Subcutaneous adipose tissue (tissue), 4 donors: ENCODE data around the gene DAD1. TPM values are rescaled to one million over a fixed set of nuclear protein-coding genes. Genes with fewer than 3 reads are reported as not detected.

Source experiments
- total RNA-seq, 4 donors: library from RNA; depleted of rRNA; stranded (reverse); fragments of >200 nt; gene quantifications; one replicate each; pipeline ENCODE4 v1.1.0, GENCODE V29; 2016
- TF ChIP-seq, protein P1 (sequence below): fragments of 450-650 bp; IDR thresholded peaks from one replicate; pipeline ENCODE4 v1.5.1; 2016; ENCODE audit warnings: low read depth, mild to moderate bottlenecking, control low read depth, antibody characterized with exemption, moderate library complexity

The DAD1 gene
- total RNA-seq, 4 donors from 2014 or later: 114 to 356 (median 179) TPM

DNA sequence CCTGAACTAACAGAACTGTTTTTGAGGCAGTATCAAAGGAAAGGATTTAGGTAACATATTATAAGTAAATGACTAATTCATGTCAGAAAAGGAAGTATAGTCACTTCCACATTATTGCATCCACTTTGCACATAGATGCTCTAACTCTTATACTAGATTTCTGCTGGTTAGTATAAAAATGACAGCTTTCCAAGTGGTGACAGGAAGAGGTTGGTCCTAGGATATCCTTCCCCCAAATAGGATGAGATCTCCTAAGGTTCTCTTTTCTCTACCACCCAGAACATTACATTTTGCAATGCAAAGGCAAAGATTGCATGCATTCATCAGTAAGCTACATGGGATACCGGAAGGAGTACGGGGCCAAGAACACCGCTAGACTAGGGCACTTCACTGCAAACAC lies 15.2 kb downstream of the DAD1 start:
- TF ChIP-seq, protein P1, sequence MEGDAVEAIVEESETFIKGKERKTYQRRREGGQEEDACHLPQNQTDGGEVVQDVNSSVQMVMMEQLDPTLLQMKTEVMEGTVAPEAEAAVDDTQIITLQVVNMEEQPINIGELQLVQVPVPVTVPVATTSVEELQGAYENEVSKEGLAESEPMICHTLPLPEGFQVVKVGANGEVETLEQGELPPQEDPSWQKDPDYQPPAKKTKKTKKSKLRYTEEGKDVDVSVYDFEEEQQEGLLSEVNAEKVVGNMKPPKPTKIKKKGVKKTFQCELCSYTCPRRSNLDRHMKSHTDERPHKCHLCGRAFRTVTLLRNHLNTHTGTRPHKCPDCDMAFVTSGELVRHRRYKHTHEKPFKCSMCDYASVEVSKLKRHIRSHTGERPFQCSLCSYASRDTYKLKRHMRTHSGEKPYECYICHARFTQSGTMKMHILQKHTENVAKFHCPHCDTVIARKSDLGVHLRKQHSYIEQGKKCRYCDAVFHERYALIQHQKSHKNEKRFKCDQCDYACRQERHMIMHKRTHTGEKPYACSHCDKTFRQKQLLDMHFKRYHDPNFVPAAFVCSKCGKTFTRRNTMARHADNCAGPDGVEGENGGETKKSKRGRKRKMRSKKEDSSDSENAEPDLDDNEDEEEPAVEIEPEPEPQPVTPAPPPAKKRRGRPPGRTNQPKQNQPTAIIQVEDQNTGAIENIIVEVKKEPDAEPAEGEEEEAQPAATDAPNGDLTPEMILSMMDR: no peak

DNA sequence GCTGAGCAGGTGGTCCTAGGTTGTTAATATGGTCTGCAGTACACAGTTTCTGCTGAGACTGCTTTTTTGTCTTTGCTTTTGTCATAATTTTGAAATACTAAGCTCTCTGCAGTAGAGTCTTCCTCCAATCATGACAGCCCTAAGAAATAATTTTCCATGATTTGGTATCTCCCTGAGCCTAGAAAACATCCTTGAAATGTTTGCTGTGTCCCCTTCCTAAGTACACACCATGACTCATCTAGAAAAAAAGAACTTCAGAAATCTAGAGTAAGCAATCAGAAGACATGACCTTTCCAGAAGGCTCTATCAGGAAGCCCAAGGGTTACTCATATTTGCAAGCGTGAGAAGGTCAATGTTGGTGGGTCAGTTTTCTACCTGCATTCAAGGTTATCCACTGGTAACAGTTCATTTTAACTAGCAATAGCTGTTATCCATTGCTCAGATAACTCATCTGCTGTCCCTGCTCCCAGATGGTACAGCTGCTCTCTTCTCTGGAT lies 16.4 kb downstream of the DAD1 start:
- TF ChIP-seq, protein P1: no peak

DNA sequence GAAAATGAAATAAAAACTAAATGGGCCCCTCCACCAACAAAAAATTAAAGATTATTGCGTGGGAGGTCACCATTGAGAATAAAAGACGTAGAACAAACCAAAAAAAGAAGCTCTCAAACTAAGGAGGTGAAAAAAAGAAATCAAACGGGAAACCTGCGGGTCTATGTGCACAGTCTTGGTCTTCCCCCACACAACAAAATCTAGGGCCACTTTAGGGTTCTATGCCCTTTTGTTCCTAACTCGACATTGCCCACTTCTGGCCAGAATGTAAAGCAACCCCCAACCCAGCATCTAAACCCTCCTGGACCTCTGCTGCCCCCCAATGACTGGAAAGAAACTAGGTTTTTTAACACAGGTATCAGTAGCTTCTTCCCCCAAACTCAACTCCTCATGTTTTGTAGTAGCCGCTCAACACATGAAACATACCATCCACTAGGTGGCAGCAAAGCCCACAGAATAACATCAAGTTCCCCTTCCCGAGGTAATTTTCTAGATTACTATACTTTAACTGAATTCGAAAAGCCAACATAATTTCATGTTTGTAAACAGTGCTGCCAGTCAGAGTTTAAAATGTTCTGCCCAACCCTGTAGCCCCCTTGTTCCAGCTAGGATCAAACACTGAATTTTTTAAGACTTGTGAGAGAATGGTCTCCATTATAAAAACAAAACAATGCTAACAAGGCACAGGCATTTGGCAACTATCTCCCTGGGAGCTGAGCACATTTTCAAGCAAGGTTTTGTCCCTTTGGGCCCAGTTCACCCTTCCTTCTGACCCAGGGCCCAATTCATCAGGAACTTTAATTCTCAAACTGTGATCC lies 18.7 kb downstream of the DAD1 start:
- TF ChIP-seq, protein P1: no peak

DNA sequence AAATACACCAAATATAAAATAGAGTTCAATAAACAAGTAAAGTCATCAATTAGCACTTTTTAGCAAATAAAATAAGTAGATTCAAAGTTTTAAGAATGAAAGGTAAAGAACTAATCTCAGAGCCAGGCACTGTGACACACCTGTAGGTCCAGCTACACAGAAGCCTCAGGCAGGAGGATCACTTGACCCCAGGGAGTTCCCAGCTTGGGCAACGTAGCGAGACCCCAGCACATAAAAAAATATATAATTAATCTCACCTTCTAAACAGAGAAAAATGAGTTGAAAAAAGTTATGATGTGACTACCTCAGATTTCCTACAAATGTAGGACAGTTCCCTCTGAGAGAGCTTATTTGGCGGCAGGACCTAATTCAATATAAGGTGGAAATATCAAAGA lies 19.3 kb downstream of the DAD1 start:
- TF ChIP-seq, protein P1: no peak

DNA sequence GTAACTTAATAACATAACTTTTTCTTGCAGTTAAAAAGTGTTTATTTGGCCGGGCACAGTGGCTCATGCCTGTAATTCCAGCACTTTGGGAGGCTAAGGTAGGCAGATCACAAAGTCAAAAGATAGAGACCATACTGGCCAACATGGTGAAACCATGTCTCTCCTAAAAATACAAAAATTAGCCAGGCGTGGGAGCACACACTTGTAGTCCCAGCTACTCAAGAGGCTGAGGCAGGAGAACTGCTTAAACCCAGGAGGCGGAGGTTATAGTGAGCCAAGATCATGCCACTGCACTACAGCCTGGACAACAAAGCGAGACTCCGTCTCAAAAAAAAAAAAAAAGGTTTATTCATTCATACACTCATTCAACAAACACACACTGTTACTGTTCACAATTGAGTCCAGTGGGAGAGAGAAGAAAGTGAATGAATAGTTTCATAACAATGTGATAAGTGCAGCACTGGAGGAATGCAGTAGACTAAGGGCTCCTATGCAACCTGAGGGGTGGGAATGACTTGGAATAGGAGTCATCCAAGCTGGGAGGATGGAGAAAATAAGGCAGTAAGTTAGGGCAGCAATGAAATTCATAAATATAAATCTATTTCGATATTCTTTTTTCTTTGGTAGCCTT lies 19.8 kb downstream of the DAD1 start:
- TF ChIP-seq, protein P1: no peak

DNA sequence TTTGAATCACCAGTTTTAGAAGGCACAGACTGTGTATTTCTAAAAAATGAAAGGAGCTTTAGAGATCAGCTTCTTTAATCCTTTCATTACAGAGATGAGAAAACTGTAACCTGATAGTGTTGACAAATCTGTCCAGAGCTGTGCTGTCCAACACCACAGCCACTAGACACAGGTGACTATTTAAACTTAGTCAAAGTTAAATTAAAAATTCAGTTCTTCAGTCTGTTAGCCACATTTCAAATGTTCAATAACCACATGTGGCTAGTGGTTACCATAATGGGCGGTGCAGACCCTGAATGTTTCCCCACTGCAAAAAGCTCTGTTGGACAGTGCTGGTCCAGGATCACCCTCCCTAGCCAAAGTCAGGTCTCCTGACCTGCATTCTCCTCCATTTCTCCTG lies 21.6 kb downstream of the DAD1 start:
- TF ChIP-seq, protein P1: no peak

DNA sequence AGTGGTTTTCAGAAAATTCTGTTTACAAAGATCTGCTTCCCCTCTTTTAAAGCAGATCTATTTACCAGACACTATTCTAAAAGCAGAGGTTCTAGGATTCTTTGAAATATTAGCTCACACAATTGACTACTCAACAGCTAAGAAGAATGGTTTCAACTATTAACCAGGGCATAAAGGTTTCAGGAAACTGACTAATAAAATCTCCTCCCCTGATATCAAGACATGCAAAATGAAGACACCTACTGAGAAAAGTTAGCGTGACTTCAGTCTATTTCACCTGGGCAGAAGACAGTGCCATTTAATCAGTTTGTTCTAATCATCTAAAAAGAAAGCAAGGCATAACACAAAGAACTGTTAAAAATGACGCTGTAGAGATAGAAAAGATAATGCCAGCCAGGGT lies 22.2 kb downstream of the DAD1 start:
- TF ChIP-seq, protein P1: no peak
